HG02610 (cell line): ENCODE measurements around the gene UGT1A10.
"Not testable (repeated sequence)": the region's sequence is repeated elsewhere in the genome, so short reads cannot be mapped to it uniquely, and the experiment has no call there.

Experiments
- ATAC-seq: cut with Tn5 transposase; IDR thresholded peaks from one replicate; pipeline ENCODE4 v1.9.1; 2021; ENCODE audit warnings: mild to moderate bottlenecking, moderate library complexity; ENCODE audit not compliant: unreplicated experiment

The UGT1A10 gene

GRCh38 chr2:233636306-233636705 lies at the start of gene UGT1A10:
UGT1A10 (plus strand) TSS chr2:233636448; CDS start chr2:233636523, 75 bp downstream.
- ATAC-seq: not testable (repeated sequence)

DNA sequence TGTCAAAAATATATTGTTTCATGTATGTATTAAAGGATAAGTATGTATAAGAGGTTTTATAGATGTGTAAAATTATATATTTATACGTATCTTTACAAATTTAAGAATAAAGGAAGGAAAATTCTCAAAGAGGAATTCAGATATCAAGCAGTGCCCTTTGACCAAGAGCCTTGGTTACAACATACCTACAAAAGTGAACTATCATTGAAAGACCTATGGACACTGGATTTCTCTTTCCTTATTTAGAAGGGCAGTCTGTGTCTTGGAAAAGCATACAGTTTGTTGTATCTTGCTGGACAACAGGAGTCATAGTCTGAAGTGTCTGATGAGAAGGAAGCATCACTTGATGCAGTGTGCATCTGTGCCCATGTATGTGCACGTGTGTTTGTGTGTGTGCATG lies 47.8 kb upstream of the UGT1A10 start:
- ATAC-seq: no peak

- ATAC-seq: not testable (repeated sequence)
These were observed 43.5 kb upstream of the UGT1A10 start for GRCh38 chr2:233592706-233593105.

GRCh38 chr2:233593201-233593600 lies 43.0 kb upstream of the UGT1A10 start:
- ATAC-seq: no peak

- no peak for ATAC-seq
These were observed 38.7 kb upstream of the UGT1A10 start for GRCh38 chr2:233597522-233597921.

DNA sequence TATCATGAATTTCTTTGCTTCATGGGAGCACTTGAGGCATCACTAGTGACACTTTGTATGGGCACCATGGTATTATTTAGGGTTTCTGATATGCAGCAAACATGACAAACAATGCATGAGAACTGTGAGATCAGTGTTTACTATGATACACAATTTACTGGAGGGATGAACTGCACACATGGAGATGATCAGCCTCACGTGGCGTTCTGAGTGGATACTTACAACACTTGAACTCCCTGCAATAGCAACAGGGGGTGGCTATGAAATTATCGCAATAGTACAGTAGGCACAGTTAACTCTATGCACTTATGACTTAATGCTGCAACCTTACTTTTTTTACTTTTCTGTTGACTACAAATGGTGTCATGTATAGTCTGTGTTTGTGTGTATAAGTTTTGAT lies 37.3 kb upstream of the UGT1A10 start:
- ATAC-seq: no peak

- no peak for ATAC-seq
These were observed 35.9 kb upstream of the UGT1A10 start for GRCh38 chr2:233600386-233600785.

DNA sequence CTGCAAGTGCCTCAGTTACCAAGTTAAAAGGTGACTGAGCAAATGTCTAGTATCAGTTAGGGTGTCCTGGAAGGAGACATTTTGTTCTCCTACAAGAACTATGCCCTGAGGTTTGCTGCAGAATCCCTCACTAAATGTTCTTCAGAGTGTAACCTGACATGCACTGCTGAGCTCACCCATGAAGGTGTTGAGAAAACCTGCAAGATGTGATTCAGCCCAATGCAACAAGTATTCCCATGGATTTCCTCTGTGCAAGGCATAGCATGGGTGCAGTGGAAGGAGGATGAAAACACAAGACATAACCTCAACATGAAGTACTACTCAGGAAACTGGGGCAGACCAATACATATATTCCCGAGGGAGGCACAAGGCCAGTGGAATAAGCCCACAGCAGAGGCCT lies 34.2 kb upstream of the UGT1A10 start:
- ATAC-seq: no peak

GRCh38 chr2:233603520-233603919 lies 32.7 kb upstream of the UGT1A10 start:
- no peak for ATAC-seq

DNA sequence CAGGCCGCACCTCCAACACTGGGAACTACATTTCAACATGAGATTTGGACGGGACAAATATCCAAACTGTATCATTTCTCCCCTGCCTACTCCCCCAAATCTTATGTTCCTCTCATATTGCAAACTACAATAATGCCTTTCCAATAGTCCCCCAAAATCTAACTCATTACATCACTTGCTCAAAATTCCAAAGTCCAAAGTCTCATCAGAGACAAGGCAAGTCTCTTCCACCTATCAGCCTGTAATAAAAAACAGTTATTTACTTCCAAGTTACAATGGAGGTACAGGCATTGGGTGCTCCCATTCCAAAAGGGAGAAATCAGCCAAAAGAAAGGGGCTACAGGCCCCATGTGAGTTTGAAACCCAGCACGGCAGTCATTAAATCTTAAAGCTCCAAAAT lies 31.4 kb upstream of the UGT1A10 start:
- no peak for ATAC-seq

GRCh38 chr2:233605680-233606079 lies 30.6 kb upstream of the UGT1A10 start:
- ATAC-seq: no peak

DNA sequence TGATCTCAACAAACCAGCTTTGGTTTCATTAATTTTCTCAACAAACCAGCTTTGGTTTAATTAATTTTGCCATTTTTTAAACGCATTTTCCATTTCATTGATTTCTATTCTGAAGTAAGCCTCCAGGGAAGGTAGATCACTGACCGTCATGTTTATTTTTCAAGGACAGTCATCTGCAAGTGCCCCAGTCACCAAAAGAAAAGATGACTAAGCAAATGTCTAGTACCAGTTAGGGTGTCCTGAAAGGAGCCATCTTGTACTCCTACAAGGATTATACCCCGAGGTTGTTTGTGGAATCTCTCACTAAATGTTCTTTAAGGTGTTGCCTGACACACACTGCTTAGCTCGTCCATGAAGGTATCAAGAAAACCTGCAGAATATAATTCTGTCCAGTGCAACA lies 25.0 kb upstream of the UGT1A10 start:
- no peak for ATAC-seq

DNA sequence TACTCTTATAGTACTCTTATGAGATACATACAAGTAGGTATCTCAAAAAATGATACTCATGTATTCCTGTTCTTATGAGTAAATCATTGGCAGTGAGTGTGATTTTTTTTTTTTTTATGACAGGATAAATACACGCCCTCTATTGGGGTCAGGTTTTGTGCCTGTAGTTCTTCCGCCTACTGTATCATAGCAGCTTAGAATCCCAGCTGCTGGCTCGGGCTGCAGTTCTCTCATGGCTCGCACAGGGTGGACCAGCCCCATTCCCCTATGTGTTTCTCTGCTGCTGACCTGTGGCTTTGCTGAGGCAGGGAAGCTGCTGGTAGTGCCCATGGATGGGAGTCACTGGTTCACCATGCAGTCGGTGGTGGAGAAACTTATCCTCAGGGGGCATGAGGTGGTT lies 18.8 kb upstream of the UGT1A10 start, which contains the start of gene UGT1A8:
UGT1A8 (plus strand) TSS at position 158 of the 400 bp plus-strand sequence; CDS start at position 233, 75 bp downstream.
- not testable (repeated sequence) for ATAC-seq

DNA sequence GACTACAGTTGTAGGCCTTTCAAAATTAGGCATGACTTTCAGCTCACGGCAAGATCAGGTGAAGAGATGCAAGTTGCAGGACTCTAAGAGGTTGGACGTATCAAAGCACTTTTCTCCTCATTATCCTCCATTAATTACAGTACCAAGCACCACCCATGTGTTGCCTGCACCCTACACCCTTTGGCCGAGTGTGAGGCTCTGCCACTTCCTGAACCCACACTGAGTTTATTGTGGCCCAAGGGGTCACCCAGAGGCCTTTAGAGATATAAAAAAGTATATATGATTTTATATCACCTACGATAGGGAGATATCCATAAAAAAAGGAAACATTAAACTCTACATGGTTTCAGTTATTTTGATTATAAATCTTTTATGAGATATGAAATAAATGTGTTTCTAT lies 16.0 kb upstream of the UGT1A10 start:
- ATAC-seq: no peak

DNA sequence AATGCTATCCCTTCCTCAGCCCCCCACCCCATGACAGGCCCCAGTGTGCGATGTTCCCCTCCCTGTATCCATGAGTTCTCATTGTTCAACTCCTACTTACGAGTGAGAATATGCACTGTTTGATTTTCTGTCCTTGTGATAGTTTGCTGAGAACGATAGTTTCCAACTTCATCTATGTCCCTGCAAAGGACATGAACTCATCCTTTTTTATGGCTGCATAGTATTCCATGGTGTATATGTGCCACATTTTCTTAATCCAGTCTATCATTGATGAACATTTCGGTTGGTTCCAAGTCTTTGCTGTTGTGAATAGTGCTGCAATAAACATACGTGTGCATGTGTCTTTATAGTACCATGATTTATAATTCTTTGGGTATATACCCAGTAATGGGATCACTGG lies 14.4 kb upstream of the UGT1A10 start:
- not testable (repeated sequence) for ATAC-seq

GRCh38 chr2:233627331-233628025 lies 8.8 kb upstream of the UGT1A10 start:
- no peak for ATAC-seq

DNA sequence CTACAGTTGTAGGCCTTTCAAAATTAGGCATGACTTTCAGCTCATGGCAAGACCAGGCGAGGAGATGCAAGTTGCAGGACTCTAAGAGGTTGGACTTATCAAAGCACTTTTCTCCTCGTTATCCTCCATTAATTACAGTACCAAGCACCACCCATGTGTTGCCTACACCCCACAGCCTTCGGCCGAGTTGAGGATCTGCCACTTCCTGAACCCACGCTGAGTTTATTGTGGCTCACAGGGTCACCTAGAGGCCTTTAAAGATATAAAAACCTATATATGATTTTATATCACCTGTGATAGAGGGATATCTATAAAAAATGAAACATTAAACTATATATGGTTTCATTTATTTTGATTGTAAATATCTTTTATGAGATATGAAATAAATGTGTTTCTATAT lies 2.6 kb downstream of the UGT1A10 start:
- no peak for ATAC-seq

- no peak for ATAC-seq
These were observed 3.6 kb downstream of the UGT1A10 start for GRCh38 chr2:233639860-233640259.

DNA sequence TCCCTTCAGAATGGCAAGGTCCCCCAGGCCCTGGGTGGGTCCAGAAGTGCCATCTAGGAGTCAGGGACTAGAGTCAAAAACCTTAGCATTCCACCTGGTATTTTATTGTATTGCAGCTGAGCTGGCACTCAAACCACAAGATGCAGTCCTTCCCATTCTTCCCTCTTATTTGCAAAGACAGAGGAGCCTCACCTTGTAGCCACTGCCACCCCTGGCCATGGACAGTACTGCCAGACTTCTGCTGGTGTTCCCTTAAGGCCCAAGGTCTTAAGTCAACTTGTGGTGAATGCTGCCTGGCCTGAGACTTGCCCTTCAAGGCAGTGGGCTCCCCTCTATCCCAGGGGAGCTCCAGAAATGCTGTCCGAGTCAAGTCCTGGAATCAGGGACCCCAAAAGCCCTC lies 6.9 kb downstream of the UGT1A10 start:
- no peak for ATAC-seq

DNA sequence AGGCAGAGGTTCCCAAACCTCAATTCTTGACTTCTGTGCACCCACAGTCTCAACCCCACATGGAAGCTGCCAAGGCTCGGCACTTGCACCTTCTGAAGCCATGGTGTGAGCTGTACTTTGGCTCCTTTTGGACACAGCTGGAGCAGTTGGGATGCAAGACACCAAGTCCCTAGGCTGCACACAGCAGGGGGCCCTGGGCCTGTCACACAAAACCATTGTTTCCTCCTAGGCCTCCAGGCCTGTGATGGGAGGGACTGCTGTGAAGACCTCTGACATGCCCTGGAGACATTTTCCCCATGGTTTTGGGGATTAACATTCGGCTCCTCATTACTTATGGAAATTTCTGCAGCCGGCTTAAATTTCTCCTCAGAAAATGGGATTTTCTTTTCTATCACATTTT lies 9.8 kb downstream of the UGT1A10 start:
- ATAC-seq: not testable (repeated sequence)

DNA sequence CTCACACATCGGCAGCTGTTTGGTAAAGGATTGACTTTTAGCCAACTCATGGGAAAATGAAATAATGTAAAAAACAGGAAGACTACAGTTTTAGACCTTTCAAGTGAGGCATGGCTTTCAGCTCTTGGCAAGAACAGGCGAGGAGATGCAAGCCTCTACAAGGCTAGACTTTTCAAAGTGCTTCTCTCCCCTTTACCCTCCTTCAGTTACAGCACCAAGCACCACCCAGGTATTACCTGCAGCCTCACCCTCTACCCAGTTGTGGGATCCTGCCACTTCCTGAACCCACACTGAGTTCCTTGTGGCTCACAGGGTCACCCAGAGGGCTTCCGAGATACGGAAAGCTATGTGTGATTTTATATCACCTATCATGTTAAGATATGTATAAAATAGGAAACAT lies 14.7 kb downstream of the UGT1A10 start:
- ATAC-seq: no peak

GRCh38 chr2:233651430-233651829 lies 15.2 kb downstream of the UGT1A10 start:
- ATAC-seq: no peak

GRCh38 chr2:233654501-233654900 lies 18.3 kb downstream of the UGT1A10 start:
- ATAC-seq: no peak
